Mesenchymal stem cell (in vitro differentiated cells and primary cell): ENCODE results near the gene METAP1D.

Source experiments
- DNase-seq: peaks from one replicate; pipeline ENCODE4 v3.0.0-alpha.2; 2013
- H2AFZ ChIP-seq: one replicate; pipeline ENCODE4 v1.6.1; 2013; ENCODE audit warnings: low read depth, mild to moderate bottlenecking, control low read depth, inconsistent platforms, low read length, moderate library complexity
- H2AK5ac ChIP-seq: 2 replicates; pipeline ENCODE4 v1.6.1; 2013; ENCODE audit warnings: low read length, moderate library complexity, mild to moderate bottlenecking, inconsistent platforms; ENCODE audit not compliant: severe bottlenecking
- H2BK120ac ChIP-seq: one replicate; pipeline ENCODE4 v1.6.1; 2013; ENCODE audit warnings: low read depth, mild to moderate bottlenecking, inconsistent platforms, low read length, moderate library complexity
- H2BK12ac ChIP-seq, 2 experiments: one replicate each; pipeline ENCODE4 v1.6.1; 2013; ENCODE audit warnings: inconsistent platforms in 2 of 2, low read length in 2 of 2, mild to moderate bottlenecking in 2 of 2, moderate library complexity in 2 of 2, control low read depth in 1 of 2
- H2BK15ac ChIP-seq: one replicate; pipeline ENCODE4 v1.6.1; 2013; ENCODE audit warnings: mild to moderate bottlenecking, low read depth, inconsistent platforms; ENCODE audit not compliant: poor library complexity, severe bottlenecking
- H2BK5ac ChIP-seq: 2 replicates; pipeline ENCODE4 v1.6.1; 2013; ENCODE audit warnings: low read depth, mild to moderate bottlenecking, low read length, control low read depth, inconsistent platforms; ENCODE audit not compliant: poor library complexity, severe bottlenecking
- H3K14ac ChIP-seq, 2 experiments: one replicate each; pipeline ENCODE4 v1.6.1; 2013; ENCODE audit warnings: inconsistent platforms in 2 of 2, low read length in 2 of 2, control low read depth in 1 of 2, mild to moderate bottlenecking in 1 of 2, moderate library complexity in 1 of 2
- H3K18ac ChIP-seq, 2 experiments: one replicate each; pipeline ENCODE4 v1.6.1; 2013; ENCODE audit warnings: inconsistent platforms in 2 of 2, low read length in 2 of 2, control low read depth in 1 of 2, low read depth in 1 of 2, mild to moderate bottlenecking in 1 of 2
- H3K23ac ChIP-seq, 2 experiments: one replicate each; pipeline ENCODE4 v1.6.1; 2013; ENCODE audit warnings: inconsistent platforms in 2 of 2, low read length in 2 of 2, mild to moderate bottlenecking in 2 of 2, moderate library complexity in 2 of 2, control low read depth in 1 of 2
- H3K27ac ChIP-seq: 2 replicates; pipeline ENCODE4 v1.5.1; 2013; ENCODE audit warnings: mild to moderate bottlenecking, moderate library complexity, low read length, control low read depth, inconsistent platforms; ENCODE audit not compliant: poor library complexity, severe bottlenecking
- H3K27me3 ChIP-seq, 2 experiments: 2 replicates each; pipeline versions ENCODE4 v1.6.1 to v1.7.0; 2013; ENCODE audit warnings: low read length in 2 of 2, mild to moderate bottlenecking in 2 of 2, moderate library complexity in 2 of 2, control low read depth in 1 of 2, inconsistent platforms in 1 of 2; ENCODE audit not compliant: control insufficient read depth in 1 of 2, insufficient read depth in 1 of 2
- H3K36me3 ChIP-seq, 2 experiments: 2 replicates each; pipeline versions ENCODE4 v1.6.1 to v1.7.0; 2013; ENCODE audit warnings: low read length in 2 of 2, control low read depth in 1 of 2, inconsistent platforms in 1 of 2, low read depth in 1 of 2, mild to moderate bottlenecking in 1 of 2; ENCODE audit not compliant: insufficient read depth in 2 of 2, control insufficient read depth in 1 of 2
- H3K4ac ChIP-seq, 2 experiments: one replicate each; pipeline ENCODE4 v1.6.1; 2013; ENCODE audit warnings: inconsistent platforms in 2 of 2, low read length in 2 of 2, mild to moderate bottlenecking in 2 of 2, moderate library complexity in 2 of 2, control low read depth in 1 of 2, low read depth in 1 of 2
- H3K4me1 ChIP-seq: 2 replicates; pipeline ENCODE4 v1.6.1; 2013; ENCODE audit warnings: low read depth, low read length, control low read depth; ENCODE audit not compliant: control insufficient read depth, insufficient read depth
- H3K4me2 ChIP-seq: 2 replicates; pipeline ENCODE4 v1.6.1; 2013; ENCODE audit warnings: low read length, mild to moderate bottlenecking, inconsistent platforms; ENCODE audit not compliant: poor library complexity, severe bottlenecking
- H3K4me3 ChIP-seq, 2 experiments: 2 replicates each; pipeline versions ENCODE4 v1.5.1 to v1.7.0; 2013; ENCODE audit warnings: low read length in 2 of 2, mild to moderate bottlenecking in 2 of 2, control low read depth in 1 of 2, low read depth in 1 of 2; ENCODE audit not compliant: insufficient read depth in 1 of 2
- H3K79me1 ChIP-seq: replicated peaks from 2 replicates; pipeline ENCODE4 v1.6.1; 2013; ENCODE audit warnings: mild to moderate bottlenecking, control low read depth, low read length, inconsistent platforms; ENCODE audit not compliant: poor library complexity, severe bottlenecking
- H3K9ac ChIP-seq: 2 replicates; pipeline ENCODE4 v1.7.0; 2013; ENCODE audit warnings: mild to moderate bottlenecking, low read length, moderate library complexity
- H3K9me3 ChIP-seq: 2 replicates; pipeline ENCODE4 v1.7.0; 2013; ENCODE audit warnings: mild to moderate bottlenecking, low read length; ENCODE audit not compliant: control insufficient read depth
- H4K8ac ChIP-seq: one replicate; pipeline ENCODE4 v1.6.1; 2013; ENCODE audit warnings: inconsistent platforms, mild to moderate bottlenecking, low read length, moderate library complexity
- H4K91ac ChIP-seq: one replicate; pipeline ENCODE4 v1.6.1; 2013; ENCODE audit warnings: mild to moderate bottlenecking, low read length, inconsistent platforms
- WGBS: methylation state at CpG from one replicate; pipeline ENCODE4 v1.1.7; 2013; ENCODE audit warnings: mixed read lengths; 5-methylcytosine and 5-hydroxymethylcytosine counted together

METAP1D gene

DNA sequence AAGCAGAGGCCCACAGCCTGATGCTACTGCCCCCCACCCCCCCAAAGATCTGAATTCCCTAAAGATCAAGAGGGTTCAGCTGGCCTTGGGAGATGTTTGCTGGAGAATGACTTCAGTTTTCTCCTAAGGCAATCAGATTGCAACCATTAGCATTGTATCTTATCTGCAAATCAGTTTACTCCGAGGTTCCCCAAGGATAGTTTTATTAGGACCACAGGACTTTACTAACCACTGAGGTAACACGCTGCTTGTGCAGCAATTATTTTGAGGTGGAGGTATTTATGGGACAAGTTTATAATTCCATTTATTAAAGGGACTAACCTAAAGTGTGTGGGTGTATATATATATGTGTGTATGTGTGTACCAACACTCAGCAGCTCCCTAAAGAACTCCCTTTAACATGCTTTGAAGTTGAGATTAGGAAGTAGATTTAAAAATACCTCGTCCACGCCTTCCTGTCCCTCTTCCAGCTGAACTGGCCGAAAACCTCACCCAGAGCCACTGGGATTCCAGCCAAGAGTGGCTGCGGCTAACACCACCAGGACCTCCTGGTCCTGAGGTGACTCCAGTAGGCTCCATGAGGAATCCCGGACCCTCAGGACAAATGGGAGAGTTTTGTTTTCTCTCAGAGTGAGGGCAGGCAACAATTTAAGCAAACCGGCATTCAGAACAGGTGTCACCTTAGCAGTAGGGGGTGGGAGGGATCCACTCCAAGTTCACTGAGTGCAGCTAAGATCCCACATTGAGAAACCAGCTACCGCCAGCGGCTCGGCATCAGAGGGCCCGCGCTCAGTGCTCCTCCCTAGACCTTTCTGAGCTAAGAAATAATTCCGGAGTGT is 82.6 kb downstream of the METAP1D start:
- H2BK5ac ChIP-seq: no peak overlapping the region
- H2BK15ac ChIP-seq: no peak overlapping the region
- H3K4ac ChIP-seq: no peak overlapping the region
- peaks cover 37% of the 10 kb centered on the region for H3K4me1 ChIP-seq
- no peak overlapping the region for H4K8ac ChIP-seq
- no peak overlapping the region for H3K4me2 ChIP-seq
- H3K18ac ChIP-seq: no peak overlapping the region
- no peaks in the 10 kb centered on the region for H3K36me3 ChIP-seq
- H3K23ac ChIP-seq: no peak overlapping the region
- H3K27ac ChIP-seq: no peak overlapping the region
- no peak overlapping the region for H3K9ac ChIP-seq
- H2BK120ac ChIP-seq: no peak overlapping the region
- H3K14ac ChIP-seq: no peak overlapping the region
- H3K27me3 ChIP-seq: peaks cover 72 to 90% of the 10 kb centered on the region in 2 experiments
- 3% methylated on average over 12 of the region's 14 CpGs for WGBS
- H2BK12ac ChIP-seq: no peak overlapping the region
- H2AK5ac ChIP-seq: no peak overlapping the region
- H4K91ac ChIP-seq: no peak overlapping the region
- no peak overlapping the region for H2AFZ ChIP-seq
- no peak for DNase-seq
- no peaks in the 10 kb centered on the region for H3K79me1 ChIP-seq
- no peak overlapping the region for H3K4me3 ChIP-seq
- H3K9me3 ChIP-seq: peaks cover 9% of the 10 kb centered on the region

DNA sequence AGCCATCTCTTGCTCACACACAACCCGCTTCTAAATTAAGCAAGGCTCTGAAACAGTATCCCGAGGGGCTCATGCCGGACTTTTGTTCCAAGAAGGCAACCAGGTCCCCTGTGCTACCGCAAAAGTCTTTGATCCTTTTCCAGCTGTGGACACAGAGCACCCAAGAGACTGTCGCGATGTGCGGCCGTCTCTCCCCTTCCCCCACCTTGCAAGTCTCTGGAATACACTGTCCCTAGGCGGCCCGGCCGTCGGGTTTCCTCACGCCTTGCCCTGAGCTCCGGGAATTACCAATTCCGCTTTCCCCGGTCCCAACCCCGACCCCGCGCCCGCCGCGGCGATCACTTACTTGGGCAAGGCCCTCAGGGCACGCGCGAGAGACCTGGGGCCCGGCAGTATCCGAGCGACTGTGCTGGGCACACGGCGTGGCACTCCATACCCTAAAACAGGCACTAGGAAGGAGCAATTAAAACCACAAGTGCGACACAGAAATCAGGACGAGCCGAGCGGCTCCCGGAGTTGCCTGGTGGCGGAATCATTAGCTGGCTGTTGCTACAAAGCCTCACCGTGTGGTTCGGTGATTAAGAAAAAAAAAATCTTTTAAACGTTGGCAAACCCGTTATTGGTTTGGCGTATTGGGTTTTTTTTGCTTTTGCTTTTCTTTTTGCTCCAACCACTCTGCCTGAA is 83.3 kb downstream of the METAP1D start:
- DNase-seq: peak; percentile 27
- no peak overlapping the region for H3K18ac ChIP-seq
- H3K9ac ChIP-seq: no peak overlapping the region
- no peak overlapping the region for H2AK5ac ChIP-seq
- H3K27me3 ChIP-seq: peaks cover 80 to 96% of the 10 kb centered on the region in 2 experiments
- H3K4me1 ChIP-seq: peaks cover 42% of the 10 kb centered on the region
- H3K4me2 ChIP-seq: peak overlapping the region; percentile 16
- H3K36me3 ChIP-seq: no peaks in the 10 kb centered on the region
- H3K79me1 ChIP-seq: no peaks in the 10 kb centered on the region
- peak overlapping the region in 1 of 2 experiments; percentile 8 for H3K4me3 ChIP-seq
- H3K4ac ChIP-seq: no peak overlapping the region
- H2BK12ac ChIP-seq: no peak overlapping the region
- peak overlapping the region in 1 of 2 experiments; percentile 23 for H3K23ac ChIP-seq
- H4K8ac ChIP-seq: no peak overlapping the region
- H3K27ac ChIP-seq: no peak overlapping the region
- H2BK120ac ChIP-seq: no peak overlapping the region
- WGBS: 2% methylated on average over 42 of the region's 42 CpGs
- no peak overlapping the region for H2AFZ ChIP-seq
- no peak overlapping the region for H2BK15ac ChIP-seq
- no peak overlapping the region for H2BK5ac ChIP-seq
- no peak overlapping the region for H3K14ac ChIP-seq
- H4K91ac ChIP-seq: no peak overlapping the region
- H3K9me3 ChIP-seq: peaks cover 9% of the 10 kb centered on the region

DNA sequence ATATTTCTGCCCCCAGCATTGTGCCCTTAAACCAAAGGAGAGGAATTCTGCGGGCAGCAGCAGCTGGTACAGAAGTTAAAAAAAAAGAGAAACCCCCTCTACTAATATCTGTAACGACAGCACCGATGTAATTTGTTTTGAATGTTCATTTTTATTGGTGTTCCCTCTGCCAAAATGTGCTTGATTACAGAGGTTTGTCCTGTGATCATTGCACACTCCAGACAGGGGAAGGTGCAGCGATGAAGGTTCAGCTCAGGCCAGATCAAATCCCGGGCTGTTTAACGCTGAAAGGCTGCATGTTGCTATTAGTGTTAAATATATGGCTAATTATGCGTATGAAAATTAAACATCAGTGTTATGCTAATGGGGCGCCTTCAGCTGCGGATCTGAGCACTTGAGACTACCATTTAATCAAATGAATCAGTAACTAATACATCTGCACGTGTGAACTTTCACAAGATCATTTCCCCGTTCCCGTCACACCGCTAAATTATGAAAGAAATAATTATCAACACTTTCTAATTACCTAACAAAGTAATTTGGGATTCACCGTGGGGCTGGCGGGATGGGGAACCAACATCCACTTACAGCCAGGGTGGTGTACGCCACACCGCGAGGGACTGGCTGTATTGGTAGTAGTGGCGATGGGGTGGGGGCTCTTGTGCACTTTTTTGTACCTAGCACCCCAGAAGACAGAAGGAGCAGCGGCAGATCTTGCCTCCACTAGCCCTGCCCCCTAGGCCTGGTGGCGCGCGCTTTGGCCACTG is 84.1 kb downstream of the METAP1D start:
- Histone ChIP-seq H4K8ac (no peak overlapping the region), H2BK5ac (no peak overlapping the region), H3K4me3 (peak overlapping the region in 1 of 2 experiments; percentile 74), H3K9ac (no peak overlapping the region), H2AK5ac (no peak overlapping the region), H3K9me3 (peaks cover 11% of the 10 kb centered on the region), H3K4me1 (peaks cover 42% of the 10 kb centered on the region), H3K4me2 (peak overlapping the region; percentile 93), H2BK15ac (no peak overlapping the region), H4K91ac (no peak overlapping the region), H3K23ac (no peak overlapping the region), H3K36me3 (no peaks in the 10 kb centered on the region), H3K14ac (no peak overlapping the region), H3K4ac (no peak overlapping the region), H2BK12ac (no peak overlapping the region), H2BK120ac (no peak overlapping the region), H3K27me3 (peaks cover 87 to 97% of the 10 kb centered on the region in 2 experiments), H3K79me1 (no peaks in the 10 kb centered on the region), H2AFZ (no peak overlapping the region), H3K27ac (no peak overlapping the region), H3K18ac (no peak overlapping the region)
- 4% methylated on average over 19 of the region's 23 CpGs for WGBS
- peak; percentile 26 for DNase-seq

DNA sequence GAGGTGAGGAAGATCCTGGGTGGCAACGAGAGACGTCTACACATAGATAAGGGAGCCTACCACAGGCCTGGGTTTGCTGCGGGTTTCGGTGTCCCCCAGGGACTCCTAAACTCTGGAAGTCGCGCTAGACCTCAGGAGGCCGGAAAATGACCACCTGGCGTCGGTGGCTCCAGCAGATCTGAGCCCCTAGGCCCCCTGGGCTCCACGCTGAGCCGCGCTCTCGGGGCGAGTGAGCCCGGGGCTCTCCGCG is 84.6 kb downstream of the METAP1D start:
- Histone ChIP-seq H2AFZ (no peak overlapping the region), H3K23ac (no peak overlapping the region), H3K18ac (no peak overlapping the region), H4K91ac (no peak overlapping the region), H3K9me3 (peaks cover 11% of the 10 kb centered on the region), H3K9ac (no peak overlapping the region), H3K79me1 (no peaks in the 10 kb centered on the region), H2BK120ac (no peak overlapping the region), H4K8ac (no peak overlapping the region), H3K27ac (no peak overlapping the region), H2BK15ac (no peak overlapping the region), H3K27me3 (peaks cover 92 to 97% of the 10 kb centered on the region in 2 experiments), H2BK12ac (no peak overlapping the region), H3K14ac (no peak overlapping the region), H2AK5ac (no peak overlapping the region), H3K4ac (no peak overlapping the region), H2BK5ac (no peak overlapping the region), H3K4me3 (peak overlapping the region in 1 of 2 experiments; percentile 74), H3K4me2 (peak overlapping the region; percentile 93), H3K4me1 (peaks cover 42% of the 10 kb centered on the region), H3K36me3 (no peaks in the 10 kb centered on the region)
- no peak for DNase-seq
- under 1% methylated on average over 17 of the region's 17 CpGs for WGBS
